Loucy (cell line): ENCODE data around the gene STX16.

ENCODE experiments used
- H2AFZ ChIP-seq: fragments of 200-600 bp; sonication (generic); 2 replicates; pipeline ENCODE4 v1.6.0; 2016; ENCODE audit warnings: antibody characterized with exemption, mild to moderate bottlenecking, low read length, moderate library complexity
- H3F3A ChIP-seq: fragments of 200-600 bp; 2 replicates; pipeline ENCODE4 v1.6.0; 2016; ENCODE audit warnings: antibody characterized with exemption, low read depth, mild to moderate bottlenecking
- H3K27me3 ChIP-seq: fragments of 200-600 bp; sonication (generic); 2 replicates; pipeline ENCODE4 v1.6.1; 2014; ENCODE audit warnings: low read length, mild to moderate bottlenecking; ENCODE audit not compliant: insufficient read depth, poor library complexity, severe bottlenecking
- H3K36me3 ChIP-seq: fragments of 200-600 bp; sonication (generic); 2 replicates; pipeline ENCODE4 v1.6.1; 2016; ENCODE audit warnings: low read length; ENCODE audit not compliant: insufficient read depth
- H3K4me1 ChIP-seq: fragments of 200-600 bp; sonication (generic); 2 replicates; pipeline ENCODE4 v1.5.1; 2014; ENCODE audit warnings: low read length, mild to moderate bottlenecking; ENCODE audit not compliant: insufficient read depth, poor library complexity, severe bottlenecking
- H3K4me2 ChIP-seq: fragments of 200-600 bp; sonication (generic); 2 replicates; pipeline ENCODE4 v1.6.0; 2014; ENCODE audit warnings: antibody characterized with exemption, low read length, low read depth, mild to moderate bottlenecking; ENCODE audit not compliant: poor library complexity, severe bottlenecking
- H3K4me3 ChIP-seq: fragments of 200-600 bp; sonication (generic); 2 replicates; pipeline ENCODE4 v1.5.1; 2014; ENCODE audit warnings: low read length, mild to moderate bottlenecking, mixed read lengths; ENCODE audit not compliant: poor library complexity, severe bottlenecking
- H3K79me2 ChIP-seq: fragments of 200-600 bp; sonication (generic); 2 replicates; pipeline ENCODE4 v1.6.1; 2014; ENCODE audit warnings: low read length; ENCODE audit not compliant: insufficient read depth
- H3K9ac ChIP-seq: fragments of 200-600 bp; sonication (generic); 2 replicates; pipeline ENCODE4 v1.6.0; 2014; ENCODE audit warnings: mild to moderate bottlenecking, low read depth, low read length, moderate library complexity; ENCODE audit not compliant: poor library complexity, severe bottlenecking
- H3K9me2 ChIP-seq: fragments of 200-600 bp; sonication (generic); replicated peaks from 2 replicates; pipeline ENCODE4 v1.6.1; 2016; ENCODE audit warnings: low read depth, low read length, mixed read lengths
- H3K9me3 ChIP-seq: fragments of 200-600 bp; sonication (generic); 2 replicates; pipeline ENCODE4 v1.6.1; 2014; ENCODE audit warnings: mild to moderate bottlenecking, antibody characterized with exemption, low read length, low read depth; ENCODE audit not compliant: insufficient read depth
- H4K20me1 ChIP-seq: fragments of 200-600 bp; sonication (generic); 2 replicates; pipeline ENCODE4 v1.6.0; 2014; ENCODE audit warnings: antibody characterized with exemption, low read length, mild to moderate bottlenecking; ENCODE audit not compliant: insufficient read depth, poor library complexity, severe bottlenecking
- CTCF ChIP-seq: fragments of 200-600 bp; sonication (generic); conservative IDR thresholded peaks from 2 replicates; pipeline ENCODE4 v1.5.1; 2014; ENCODE audit warnings: mild to moderate bottlenecking, antibody characterized with exemption, low read length
- EZH2phosphoT487 ChIP-seq: fragments of 200-600 bp; IDR thresholded peaks from 2 replicates; pipeline ENCODE4 v1.6.1; 2018; ENCODE audit warnings: antibody characterized with exemption, mild to moderate bottlenecking, moderate library complexity, borderline replicate concordance

Gene STX16

GRCh38 chr20:58695084-58695722, 44.1 kb downstream of the STX16 start:
- H3K4me1 ChIP-seq, result no peaks in the 10 kb centered on the region
- H3F3A ChIP-seq, result no peaks in the 10 kb centered on the region
- H3K9me2 ChIP-seq, result no peaks in the 10 kb centered on the region
- TF ChIP-seq CTCF (no peak), EZH2phosphoT487 (no peak)
- H3K9ac ChIP-seq, result no peak overlapping the region
- H3K36me3 ChIP-seq, result no peaks in the 10 kb centered on the region
- no peak overlapping the region for H2AFZ ChIP-seq
- H3K27me3 ChIP-seq, result no peaks in the 10 kb centered on the region
- H3K4me2 ChIP-seq, result no peak overlapping the region
- H3K9me3 ChIP-seq, result no peaks in the 10 kb centered on the region
- no peaks in the 10 kb centered on the region for H4K20me1 ChIP-seq
- H3K79me2 ChIP-seq, result no peaks in the 10 kb centered on the region
- no peak overlapping the region for H3K4me3 ChIP-seq

GRCh38 chr20:58695895-58696375, 44.9 kb downstream of the STX16 start:
- H3K9ac ChIP-seq, result no peak overlapping the region
- no peaks in the 10 kb centered on the region for H3F3A ChIP-seq
- no peaks in the 10 kb centered on the region for H3K9me2 ChIP-seq
- H3K4me2 ChIP-seq, result no peak overlapping the region
- no peaks in the 10 kb centered on the region for H3K27me3 ChIP-seq
- no peaks in the 10 kb centered on the region for H3K4me1 ChIP-seq
- no peaks in the 10 kb centered on the region for H3K9me3 ChIP-seq
- TF ChIP-seq CTCF, result no peak
- TF ChIP-seq EZH2phosphoT487, result no peak
- no peaks in the 10 kb centered on the region for H3K79me2 ChIP-seq
- no peak overlapping the region for H2AFZ ChIP-seq
- H4K20me1 ChIP-seq, result no peaks in the 10 kb centered on the region
- H3K36me3 ChIP-seq, result no peaks in the 10 kb centered on the region
- H3K4me3 ChIP-seq, result no peak overlapping the region

GRCh38 chr20:58696411-58696961, 45.4 kb downstream of the STX16 start:
- Histone ChIP-seq H3K36me3 (no peaks in the 10 kb centered on the region), H3K9me2 (no peaks in the 10 kb centered on the region), H4K20me1 (no peaks in the 10 kb centered on the region), H3K4me3 (no peak overlapping the region), H3K27me3 (no peaks in the 10 kb centered on the region), H3K4me2 (no peak overlapping the region), H3K79me2 (no peaks in the 10 kb centered on the region), H3F3A (no peaks in the 10 kb centered on the region), H2AFZ (no peak overlapping the region), H3K4me1 (no peaks in the 10 kb centered on the region), H3K9me3 (no peaks in the 10 kb centered on the region), H3K9ac (no peak overlapping the region)
- no peak for TF ChIP-seq EZH2phosphoT487
- no peak for TF ChIP-seq CTCF
